HG03196 (cell line): ENCODE data around the gene ALOX5.

Source experiments
- ATAC-seq: cut with Tn5 transposase; IDR thresholded peaks from one replicate; pipeline ENCODE4 v1.9.1; 2021; ENCODE audit not compliant: unreplicated experiment

Gene ALOX5

GRCh38 chr10:45441239-45442190 is 67.5 kb downstream of the ALOX5 start:
- no peak for ATAC-seq

- no peak for ATAC-seq
Measured at GRCh38 chr10:45442251-45442650, 68.2 kb downstream of the ALOX5 start.

- no peak for ATAC-seq
Measured at GRCh38 chr10:45442662-45443061, 68.6 kb downstream of the ALOX5 start.

DNA sequence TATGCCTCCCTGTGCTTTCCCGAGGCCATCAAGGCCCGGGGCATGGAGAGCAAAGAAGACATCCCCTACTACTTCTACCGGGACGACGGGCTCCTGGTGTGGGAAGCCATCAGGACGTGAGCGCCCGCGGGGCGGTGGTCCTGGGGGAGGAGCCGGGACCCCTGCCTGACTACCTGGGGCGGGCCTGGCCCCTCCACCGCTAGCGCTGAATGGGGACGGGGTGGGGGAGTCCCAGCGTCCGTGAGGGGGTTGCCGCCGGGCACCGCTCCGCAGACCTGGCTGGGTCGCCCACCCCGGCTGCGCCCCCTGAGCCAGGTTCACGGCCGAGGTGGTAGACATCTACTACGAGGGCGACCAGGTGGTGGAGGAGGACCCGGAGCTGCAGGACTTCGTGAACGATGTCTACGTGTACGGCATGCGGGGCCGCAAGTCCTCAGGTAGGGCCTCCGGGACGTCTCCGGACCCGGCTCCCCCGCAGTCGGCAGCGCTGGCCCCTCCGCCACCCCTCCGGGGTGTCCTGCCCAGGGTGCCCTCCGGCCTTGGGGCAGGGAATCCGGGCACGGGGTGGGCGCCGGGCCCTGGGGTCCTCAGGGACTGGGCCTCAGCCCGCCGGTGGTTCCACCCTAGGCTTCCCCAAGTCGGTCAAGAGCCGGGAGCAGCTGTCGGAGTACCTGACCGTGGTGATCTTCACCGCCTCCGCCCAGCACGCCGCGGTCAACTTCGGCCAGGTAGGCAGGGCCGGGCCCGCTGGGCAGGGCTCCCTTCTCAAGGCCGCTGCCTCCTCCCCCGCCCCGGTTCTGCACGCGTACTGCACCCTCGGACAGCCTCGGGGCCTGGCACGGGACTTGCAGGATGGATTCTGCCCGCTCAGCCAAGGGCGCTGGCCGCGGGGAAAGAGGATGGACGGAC is 69.3 kb downstream of the ALOX5 start:
- ATAC-seq, result no peak

DNA sequence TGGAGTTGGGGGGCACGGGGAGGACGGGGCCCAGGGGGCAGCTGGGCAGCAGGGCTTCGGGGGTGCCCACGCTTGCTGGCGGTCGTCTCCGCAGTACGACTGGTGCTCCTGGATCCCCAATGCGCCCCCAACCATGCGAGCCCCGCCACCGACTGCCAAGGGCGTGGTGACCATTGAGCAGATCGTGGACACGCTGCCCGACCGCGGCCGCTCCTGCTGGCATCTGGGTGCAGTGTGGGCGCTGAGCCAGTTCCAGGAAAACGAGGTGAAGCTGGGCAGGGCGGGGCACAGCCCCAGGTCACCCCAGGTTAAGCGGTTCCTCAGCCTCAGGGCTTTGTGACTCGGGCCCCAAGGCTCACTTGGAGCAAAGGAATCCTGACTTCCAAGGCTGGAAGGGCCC is 70.0 kb downstream of the ALOX5 start:
- no peak for ATAC-seq

DNA sequence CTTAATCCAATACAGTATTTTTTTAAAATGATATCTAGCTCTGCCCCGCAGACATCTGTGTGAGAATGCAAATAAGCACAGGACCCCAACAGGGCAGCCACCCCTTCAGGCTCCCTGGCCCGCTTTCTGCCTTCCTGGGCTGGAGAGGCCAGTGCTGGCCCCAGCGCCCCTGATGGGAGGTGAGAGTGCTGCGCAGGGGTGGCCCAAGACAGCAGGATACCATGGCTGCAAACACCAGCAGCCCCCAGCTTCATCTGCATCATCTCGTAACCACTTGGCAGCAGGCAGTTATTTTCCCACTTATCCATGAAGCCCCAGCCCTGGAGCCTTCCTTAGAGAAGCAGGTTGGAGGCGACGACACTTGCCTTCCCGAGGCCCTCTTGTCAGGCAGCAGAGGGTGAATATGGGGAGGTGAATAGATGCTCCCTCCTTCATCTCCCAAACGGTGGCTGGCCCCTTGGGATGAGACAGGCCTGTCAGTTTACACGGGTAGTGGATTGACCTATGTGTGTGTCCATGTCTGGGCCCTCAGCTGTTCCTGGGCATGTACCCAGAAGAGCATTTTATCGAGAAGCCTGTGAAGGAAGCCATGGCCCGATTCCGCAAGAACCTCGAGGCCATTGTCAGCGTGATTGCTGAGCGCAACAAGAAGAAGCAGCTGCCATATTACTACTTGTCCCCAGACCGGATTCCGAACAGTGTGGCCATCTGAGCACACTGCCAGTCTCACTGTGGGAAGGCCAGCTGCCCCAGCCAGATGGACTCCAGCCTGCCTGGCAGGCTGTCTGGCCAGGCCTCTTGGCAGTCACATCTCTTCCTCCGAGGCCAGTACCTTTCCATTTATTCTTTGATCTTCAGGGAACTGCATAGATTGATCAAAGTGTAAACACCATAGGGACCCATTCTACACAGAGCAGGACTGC is 71.2 kb downstream of the ALOX5 start:
- no peak for ATAC-seq

GRCh38 chr10:45446858-45447257 is 72.8 kb downstream of the ALOX5 start:
- ATAC-seq, result no peak

- ATAC-seq, result no peak
Measured at GRCh38 chr10:45447416-45447815, 73.4 kb downstream of the ALOX5 start.

- no peak for ATAC-seq
Measured at GRCh38 chr10:45450866-45451265, 76.8 kb downstream of the ALOX5 start.

- no peak for ATAC-seq
Measured at GRCh38 chr10:45451407-45451806, 77.4 kb downstream of the ALOX5 start.

GRCh38 chr10:45452268-45452667 is 78.3 kb downstream of the ALOX5 start:
- no peak for ATAC-seq

GRCh38 chr10:45452743-45453452 is 78.9 kb downstream of the ALOX5 start:
- no peak for ATAC-seq

- ATAC-seq, result no peak
Measured at GRCh38 chr10:45453639-45454255, 79.7 kb downstream of the ALOX5 start.

- no peak for ATAC-seq
Measured at GRCh38 chr10:45454262-45454661, 80.2 kb downstream of the ALOX5 start.

DNA sequence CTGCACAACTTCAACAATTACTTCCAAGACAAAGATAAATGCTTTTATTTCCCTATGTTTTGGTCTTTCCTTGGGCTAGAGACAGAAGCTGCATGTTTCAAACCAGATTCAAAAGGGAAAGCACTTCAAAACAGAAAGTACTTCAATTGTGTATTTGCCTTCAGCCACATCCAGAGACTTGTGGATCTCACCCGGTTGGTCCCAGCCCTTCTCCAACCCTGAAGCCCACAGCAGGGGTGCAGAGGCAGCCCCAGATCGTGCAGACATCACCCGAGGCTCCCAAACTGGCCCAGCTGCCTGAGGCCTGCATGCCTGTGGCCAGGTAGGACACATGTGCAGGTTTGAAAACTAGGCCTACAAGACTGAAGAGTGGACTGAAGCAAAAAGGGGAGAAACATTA is 80.8 kb downstream of the ALOX5 start:
- ATAC-seq, result no peak

- ATAC-seq, result no peak
Measured at GRCh38 chr10:45456233-45456632, 82.2 kb downstream of the ALOX5 start.

DNA sequence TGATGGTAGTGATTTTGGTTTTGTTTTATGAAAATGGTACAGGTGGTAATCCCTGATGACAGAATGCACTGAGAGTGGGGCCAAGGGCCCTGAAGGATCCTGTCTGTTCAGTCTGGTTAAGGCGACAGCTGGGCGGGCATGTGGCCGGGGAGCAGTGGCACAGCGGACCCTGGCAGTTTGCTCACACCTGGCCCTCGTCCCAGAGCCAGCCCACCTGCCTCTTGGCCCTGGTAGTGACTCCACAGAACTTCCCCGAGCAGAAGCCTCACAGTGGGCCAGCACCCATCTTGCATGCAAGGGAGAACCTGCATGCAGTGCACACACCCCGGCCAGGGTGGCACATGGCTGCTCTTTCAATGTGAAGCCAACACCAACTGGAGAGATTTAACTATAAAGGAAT is 82.8 kb downstream of the ALOX5 start:
- ATAC-seq, result no peak

DNA sequence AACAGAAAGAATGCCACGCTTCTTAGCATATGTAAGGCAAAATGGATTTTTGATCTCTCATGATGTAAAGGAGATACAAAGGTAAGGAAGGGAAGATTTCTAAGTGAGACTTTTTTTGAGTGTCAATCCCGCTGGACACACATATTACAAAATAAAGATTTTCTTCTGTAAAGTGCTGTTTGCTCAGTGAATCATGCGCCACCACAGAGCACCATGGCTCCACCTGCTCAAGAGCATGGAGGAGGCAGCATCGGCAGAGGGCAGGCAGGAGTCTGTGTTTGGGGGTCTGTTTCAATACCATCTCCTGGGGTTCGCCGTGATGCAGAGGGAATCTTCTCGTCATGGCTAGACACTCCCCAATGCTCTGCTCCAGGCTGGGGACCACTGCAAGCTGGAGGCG is 83.5 kb downstream of the ALOX5 start:
- ATAC-seq, result no peak

DNA sequence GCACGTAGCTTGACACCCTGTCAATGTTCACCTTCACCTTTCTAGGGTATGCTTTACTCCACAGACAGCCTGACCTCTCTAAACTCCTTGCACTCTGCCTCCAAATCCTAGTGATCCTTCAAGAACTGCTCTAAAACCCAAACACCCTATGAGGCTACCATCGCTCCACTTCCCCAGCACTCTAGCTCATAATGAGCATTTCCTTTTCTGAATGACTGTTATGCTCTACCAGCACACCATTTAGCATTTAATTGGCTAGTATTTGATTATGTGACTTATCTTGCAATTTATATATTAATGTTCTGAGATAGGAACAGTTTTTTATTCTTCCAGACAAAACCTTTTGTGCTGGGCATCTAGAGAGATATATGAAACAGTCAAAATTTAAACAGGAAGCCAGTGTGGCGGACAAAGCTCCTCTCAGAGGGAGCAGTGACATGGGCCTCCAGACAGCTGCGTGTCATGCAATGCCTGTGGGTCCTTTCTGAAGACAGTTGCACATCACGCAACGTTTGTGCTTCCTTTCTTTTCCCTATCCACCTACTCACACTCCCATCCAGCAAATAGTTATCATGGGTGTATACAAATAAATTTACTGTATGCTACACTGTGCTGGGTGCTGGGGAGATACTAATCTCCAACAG is 86.3 kb downstream of the ALOX5 start:
- ATAC-seq, result peak; percentile 33
